ENCODE data around the gene SCFD2.

DNA sequence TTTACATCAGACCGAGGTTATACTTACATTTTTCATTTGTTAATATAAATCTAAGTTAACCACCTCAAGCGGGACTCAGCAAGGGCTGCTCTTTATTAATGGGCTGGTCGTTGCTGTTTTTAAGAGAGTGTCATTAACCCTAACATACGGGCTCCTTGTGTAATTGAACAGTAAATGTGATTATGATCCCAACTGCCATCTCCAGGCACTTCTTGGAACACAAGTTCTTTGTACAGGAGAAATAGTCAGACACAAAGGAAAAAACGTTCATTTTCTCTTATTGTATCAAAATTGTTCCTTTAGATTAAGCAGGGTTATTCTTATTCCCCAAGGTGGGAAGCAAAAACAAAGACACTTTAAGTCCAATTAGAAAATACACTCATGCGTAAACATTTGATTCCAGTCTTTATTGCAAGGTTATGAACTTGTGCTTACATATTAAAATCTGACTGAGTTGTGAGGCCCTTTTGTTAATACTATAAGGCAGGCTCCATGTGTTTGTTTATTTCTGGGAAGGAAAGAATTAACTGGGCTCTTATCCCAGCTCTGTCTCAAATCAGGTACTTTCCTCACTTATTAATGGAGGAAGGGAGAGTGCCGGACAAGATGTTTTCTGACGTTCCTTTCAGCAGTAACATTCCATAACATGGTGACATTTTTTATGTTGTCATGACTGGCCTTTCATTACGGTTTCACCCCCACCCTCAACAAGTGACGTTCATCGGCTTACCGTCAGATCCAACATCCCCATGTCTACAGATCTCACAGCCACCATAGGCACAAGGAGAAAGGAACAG, 407.8 kb downstream of the SCFD2 start:
- TF ChIP-seq EZH2 (IDR thresholded peaks at IDR 0.05; ENCODE audit: insufficient read depth, poor library complexity, severe bottlenecking) (no peak), EZH2phosphoT487 (IDR thresholded peaks at IDR 0.05; ENCODE audit: insufficient read depth, low read depth) (no peak)
